Upper lobe of left lung (tissue), 6 donors: ENCODE measurements around the gene OR5A2. TPM values are rescaled to one million over a fixed set of nuclear protein-coding genes. Genes with fewer than 3 reads are reported as not detected.
"Not testable (repeated sequence)": the region's sequence is repeated elsewhere in the genome, so short reads cannot be mapped to it uniquely, and the experiment has no call there.

Experiments used
- ATAC-seq, 2 donors: fragments of 200-7000 bp; cut with Tn5 transposase; one replicate each; pipeline ENCODE4 v1.9.1; 2022; ENCODE audit warnings: mild to moderate bottlenecking in 2 of 2, moderate library complexity in 2 of 2; ENCODE audit not compliant: low FRiP score in 2 of 2
- DNase-seq, 2 donors: peaks; one replicate each; pipeline ENCODE4 v3.0.0-alpha.2; 2019 to 2020
- H3K27ac ChIP-seq, 4 donors: fragments of 200-600 bp; sonication (generic); one replicate each; pipeline ENCODE4 v1.5.1; 2016 to 2019
- H3K27me3 ChIP-seq, 4 donors: fragments of 200-600 bp; sonication (generic); one replicate each; pipeline ENCODE4 v1.5.1; 2017 to 2019
- H3K36me3 ChIP-seq, 4 donors: fragments of 200-600 bp; sonication (generic); one replicate each; pipeline ENCODE4 v1.5.1; 2016 to 2019
- H3K4me1 ChIP-seq, 4 donors: fragments of 200-600 bp; sonication (generic); one replicate each; pipeline ENCODE4 v1.5.1; 2018 to 2019
- H3K4me3 ChIP-seq, 4 donors: fragments of 200-600 bp; sonication (generic); one replicate each; pipeline ENCODE4 v1.5.1; 2017 to 2019; ENCODE audit warnings: mild to moderate bottlenecking in 2 of 4, moderate library complexity in 1 of 4
- H3K9me3 ChIP-seq, 4 donors: fragments of 200-600 bp; sonication (generic); one replicate each; pipeline ENCODE4 v1.5.1; 2018 to 2019
- CTCF ChIP-seq, 6 experiments: fragments of 450-650 bp in 4 of 6; fragments of 200-600 bp in 2 of 6; sonication (generic) in 2 of 6; IDR thresholded peaks; one replicate each; pipeline ENCODE4 v1.5.1; 2016 to 2019; ENCODE audit warnings: antibody characterized with exemption in 6 of 6
- EP300 ChIP-seq, 4 donors: sonication (generic); formaldehyde crosslinking; IDR thresholded peaks; one replicate each; pipeline ENCODE4 v1.5.1; 2017; ENCODE audit warnings: antibody characterized with exemption in 4 of 4, control low read depth in 2 of 4
- POLR2A ChIP-seq, 4 donors: fragments of 450-650 bp; IDR thresholded peaks; one replicate each; pipeline ENCODE4 v1.5.1; 2016 to 2017; ENCODE audit warnings: antibody characterized with exemption in 4 of 4, mild to moderate bottlenecking in 2 of 4
- POLR2AphosphoS5 ChIP-seq, 2 donors: sonication (generic); formaldehyde crosslinking; IDR thresholded peaks; one replicate each; pipeline ENCODE4 v1.5.1; 2017; ENCODE audit warnings: antibody characterized with exemption in 2 of 2
- WGBS, 2 donors: methylation state at CpG; one replicate each; pipeline ENCODE4 v1.1.5; 2017 to 2018; 5-methylcytosine and 5-hydroxymethylcytosine counted together
- total RNA-seq, 6 donors: library from RNA; depleted of rRNA in 4 of 6; stranded (reverse); fragments of >200 nt in 4 of 6; gene quantifications; one replicate each; pipeline versions ENCODE4 v1.1.0 to v1.2.1, GENCODE V29; 2016 to 2021
- donor health status: DM: no; HTN: no; CAD: no; lungs with moderate emphysema.
- donor health status: DM: no; HTN: yes; CAD: no; lungs with severe emphysema.

The OR5A2 gene
- total RNA-seq, 6 donors from 2014 or later = not detected

- Histone ChIP-seq H3K4me3 (no peak overlapping the region), H3K4me1 (no peaks in the 10 kb centered on the region), H3K9me3 (peaks cover 0 to 9% (median 0%) of the 10 kb centered on the region in 4 donors), H3K27ac (no peak overlapping the region), H3K27me3 (no peaks in the 10 kb centered on the region), H3K36me3 (no peaks in the 10 kb centered on the region)
- no peak for TF ChIP-seq POLR2A (IDR thresholded peaks at IDR 0.05)
- no peak for TF ChIP-seq CTCF (IDR thresholded peaks at IDR 0.05)
- no peak for TF ChIP-seq EP300 (IDR thresholded peaks at IDR 0.05)
- no peak for TF ChIP-seq POLR2AphosphoS5 (IDR thresholded peaks at IDR 0.05)
- no peak for DNase-seq
- 49 to 59% methylated on average over 2 of the region's 2 CpGs for WGBS, 2 donors
- no peak for ATAC-seq
Observed at GRCh38 chr11:59401262-59401552, 25.0 kb downstream of the OR5A2 start.

- H3K36me3 ChIP-seq = no peaks in the 10 kb centered on the region
- H3K27ac ChIP-seq = no peak overlapping the region
- peaks cover 0 to 9% (median 0%) of the 10 kb centered on the region in 4 donors for H3K9me3 ChIP-seq
- TF ChIP-seq POLR2AphosphoS5 (IDR thresholded peaks at IDR 0.05) = no peak
- TF ChIP-seq EP300 (IDR thresholded peaks at IDR 0.05) = no peak
- TF ChIP-seq POLR2A (IDR thresholded peaks at IDR 0.05) = no peak
- TF ChIP-seq CTCF (IDR thresholded peaks at IDR 0.05) = no peak
- no peaks in the 10 kb centered on the region for H3K27me3 ChIP-seq
- no peak overlapping the region for H3K4me3 ChIP-seq
- H3K4me1 ChIP-seq = no peaks in the 10 kb centered on the region
- 70 to 74% methylated on average over 3 of the region's 3 CpGs for WGBS, 2 donors
- no peak for ATAC-seq
- DNase-seq = no peak
Observed at GRCh38 chr11:59400461-59401261, 25.6 kb downstream of the OR5A2 start.

DNA sequence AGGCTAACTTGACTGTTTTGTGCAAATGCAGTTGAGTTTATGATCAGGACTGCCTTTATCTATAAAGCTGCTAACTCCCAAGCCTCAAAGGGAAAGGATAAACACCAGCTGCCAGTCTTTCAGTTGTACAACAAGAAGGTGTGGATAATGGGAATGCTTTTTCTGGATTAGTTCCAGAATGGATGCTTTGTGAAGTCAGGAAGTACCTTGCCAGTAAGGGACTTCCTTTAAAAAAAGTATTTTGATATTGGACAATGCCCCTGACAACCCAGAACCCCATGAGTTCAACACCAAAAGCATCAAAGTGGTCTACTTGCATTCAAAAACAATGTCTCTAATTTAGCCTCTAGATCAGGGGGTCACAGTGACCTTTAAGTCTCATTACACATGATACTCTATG is 32.0 kb downstream of the OR5A2 start:
- no peaks in the 10 kb centered on the region for H3K36me3 ChIP-seq
- no peaks in the 10 kb centered on the region for H3K4me1 ChIP-seq
- no peak for TF ChIP-seq POLR2A (IDR thresholded peaks at IDR 0.05)
- TF ChIP-seq EP300 (IDR thresholded peaks at IDR 0.05) = no peak
- TF ChIP-seq POLR2AphosphoS5 (IDR thresholded peaks at IDR 0.05) = no peak
- no peak for TF ChIP-seq CTCF (IDR thresholded peaks at IDR 0.05)
- H3K9me3 ChIP-seq = no peaks in the 10 kb centered on the region
- no peak overlapping the region for H3K27ac ChIP-seq
- H3K27me3 ChIP-seq = no peaks in the 10 kb centered on the region
- H3K4me3 ChIP-seq = no peak overlapping the region
- ATAC-seq = no peak
- no peak for DNase-seq

DNA sequence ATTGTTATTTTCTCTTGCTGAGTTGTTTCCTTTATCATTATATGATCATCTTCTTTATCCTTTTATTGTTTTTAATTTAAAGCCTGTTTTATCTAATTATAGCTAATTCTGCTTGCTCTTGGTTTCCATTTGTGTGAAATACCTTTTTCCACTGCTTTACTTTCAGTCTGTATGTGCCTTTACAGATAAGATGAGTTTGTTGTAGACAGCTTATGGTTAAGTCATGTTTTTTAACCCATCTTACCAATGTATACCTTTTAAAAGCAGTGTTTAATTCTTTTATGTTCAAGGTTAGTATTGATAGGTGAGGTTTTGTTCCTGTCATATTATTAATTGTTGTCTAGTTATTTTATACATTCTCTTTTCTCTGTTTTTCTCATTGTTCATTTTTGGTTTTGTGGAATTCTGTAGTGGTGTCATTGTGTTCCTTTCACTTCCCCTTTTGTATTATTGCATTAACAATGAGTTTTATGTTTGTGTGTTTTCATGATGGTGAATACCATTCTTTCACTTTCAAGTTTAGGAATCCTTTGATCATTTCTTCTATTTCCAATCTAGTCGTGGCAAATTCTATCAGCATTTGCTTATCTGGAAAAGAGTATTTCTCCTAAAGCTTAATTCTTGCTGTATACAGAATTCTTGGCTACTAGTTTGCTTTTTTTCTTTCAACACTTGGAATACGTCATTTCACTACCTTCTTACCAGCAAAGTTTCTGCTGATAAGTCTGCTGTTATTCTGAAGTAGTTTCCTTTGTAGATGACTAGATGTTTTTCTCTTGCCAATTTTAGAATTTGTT is 45.8 kb downstream of the OR5A2 start:
- Histone ChIP-seq H3K4me3 (no peak overlapping the region), H3K9me3 (no peaks in the 10 kb centered on the region), H3K4me1 (no peaks in the 10 kb centered on the region), H3K36me3 (no peaks in the 10 kb centered on the region), H3K27ac (no peak overlapping the region), H3K27me3 (no peaks in the 10 kb centered on the region)
- no peak for DNase-seq
- TF ChIP-seq EP300 (IDR thresholded peaks at IDR 0.05) (no peak), POLR2AphosphoS5 (IDR thresholded peaks at IDR 0.05) (no peak), CTCF (IDR thresholded peaks at IDR 0.05) (no peak), POLR2A (IDR thresholded peaks at IDR 0.05) (no peak)
- no peak for ATAC-seq
- WGBS, 2 donors = 56 to 66% methylated on average over 2 of the region's 2 CpGs

DNA sequence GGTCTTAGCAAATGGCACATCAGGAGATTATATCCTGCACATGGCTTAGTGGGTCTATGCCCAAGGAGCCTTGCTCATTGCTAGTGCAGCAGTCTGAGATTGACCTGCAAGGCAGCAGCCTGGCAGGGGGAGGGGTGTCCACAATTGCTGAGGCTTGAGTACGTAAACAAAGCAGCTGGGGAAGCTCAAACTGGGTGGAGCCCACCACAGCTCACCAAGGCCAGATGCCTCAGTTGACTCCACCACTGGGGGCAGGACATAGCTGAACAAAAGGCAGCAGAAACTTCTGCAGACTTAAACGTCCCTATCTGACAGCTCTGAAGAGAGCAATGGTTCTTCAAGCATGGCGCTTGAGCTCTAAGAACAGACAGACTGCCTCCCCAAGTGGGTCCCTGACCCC is 53.9 kb downstream of the OR5A2 start:
- not testable (repeated sequence) for H3K4me3 ChIP-seq, H3K4me1 ChIP-seq, H3K27me3 ChIP-seq, H3K27ac ChIP-seq, ATAC-seq, H3K9me3 ChIP-seq, H3K36me3 ChIP-seq, DNase-seq
- 24 to 60% methylated on average over 1 to 3 of the region's 3 CpGs for WGBS, 2 donors
